Measurements from ENCODE around the gene KCNQ2.

GRCh38 chr20:63369024-63369530 lies 103.4 kb downstream of the KCNQ2 start:
- TF ChIP-seq YY1 (IDR thresholded peaks at IDR 0.05; ENCODE audit: insufficient read depth, insufficient read length) (no peak), SUZ12 (IDR thresholded peaks at IDR 0.05; ENCODE audit: extremely low read depth, insufficient read depth, insufficient read length) (no peak)

All from NT2/D1 (cell line).